ENCODE measurements around the gene GRK3. TPM values are rescaled to one million over a fixed set of nuclear protein-coding genes. Genes with fewer than 3 reads are reported as not detected.
"Not testable (repeated sequence)": the region's sequence is repeated elsewhere in the genome, so short reads cannot be mapped to it uniquely, and the experiment has no call there.

Gene GRK3
- polyA plus RNA-seq, 2 donors = 0.41 to 0.51 TPM

DNA sequence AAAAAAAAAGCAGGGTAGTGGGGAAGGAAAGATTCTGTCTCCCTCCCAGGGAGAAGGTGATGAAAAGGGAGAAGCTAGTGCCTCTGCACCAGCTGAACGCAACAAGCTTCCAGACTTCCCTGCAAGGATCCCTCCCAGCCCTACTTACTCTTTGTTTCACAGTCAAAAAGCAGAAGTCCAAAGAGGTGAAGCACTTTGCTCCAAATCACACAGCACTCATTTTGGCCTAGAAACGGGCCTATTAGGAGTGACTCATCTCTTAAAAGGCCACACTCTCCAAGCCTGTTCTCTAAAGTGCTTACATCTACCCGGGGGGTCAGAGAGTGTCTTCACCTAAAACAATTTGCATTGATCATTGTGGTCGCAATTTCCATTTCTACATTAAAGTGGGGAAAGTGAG, 17.7 kb upstream of the GRK3 start:
- 62 to 72% methylated on average over 4 of the region's 4 CpGs for WGBS, 2 donors
- Histone ChIP-seq H3K27ac (ENCODE audit: low read depth in 2 of 2, low read length in 1 of 2) (no peak overlapping the region), H3K36me3 (ENCODE audit: control insufficient read depth in 2 of 2, insufficient read depth in 2 of 2, low read length in 1 of 2) (no peaks in the 10 kb centered on the region), H3K9me3 (ENCODE audit: control insufficient read depth in 2 of 2, insufficient read depth in 1 of 2, low read depth in 1 of 2, low read length in 1 of 2) (no peaks in the 10 kb centered on the region), H3K4me1 (ENCODE audit: control insufficient read depth in 2 of 2, insufficient read depth in 2 of 2, low read length in 1 of 2) (no peaks in the 10 kb centered on the region), H3K4me3 (ENCODE audit: low read depth in 1 of 2, low read length in 2 of 2) (no peak overlapping the region), H3K27me3 (ENCODE audit: control insufficient read depth in 1 of 2, insufficient read depth in 2 of 2, low read length in 2 of 2) (no peaks in the 10 kb centered on the region)

DNA sequence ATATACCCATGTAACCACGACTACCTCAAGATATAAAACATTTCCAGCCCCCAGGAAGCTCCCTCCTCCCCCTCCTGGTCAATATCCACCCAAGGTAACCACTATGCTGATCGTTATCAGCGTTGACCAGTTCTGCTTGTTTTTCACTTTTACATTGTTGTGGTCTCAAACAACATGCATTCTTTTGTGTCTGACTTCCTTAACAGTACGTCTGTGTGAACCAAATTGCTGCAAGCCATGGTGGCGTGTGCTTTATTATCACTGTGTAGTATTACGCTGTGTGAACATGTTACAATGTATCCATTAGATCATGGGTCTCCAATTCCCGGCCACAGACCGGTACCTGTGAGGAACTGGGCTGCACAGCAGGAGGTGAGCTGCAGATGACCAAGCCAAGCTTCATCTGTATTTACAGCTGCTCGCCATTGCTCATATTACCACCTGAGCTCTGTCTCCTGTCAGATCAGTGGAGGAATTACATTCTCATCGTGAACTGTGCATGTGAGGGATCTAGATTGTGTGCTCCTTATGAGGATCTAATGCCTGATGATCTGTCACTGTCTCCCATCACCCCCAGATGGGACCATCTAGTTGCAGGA, 15.5 kb upstream of the GRK3 start:
- Histone ChIP-seq H3K27me3 (ENCODE audit: control insufficient read depth in 1 of 2, insufficient read depth in 2 of 2, low read length in 2 of 2) (no peaks in the 10 kb centered on the region), H3K36me3 (ENCODE audit: control insufficient read depth in 2 of 2, insufficient read depth in 2 of 2, low read length in 1 of 2) (no peaks in the 10 kb centered on the region), H3K9me3 (ENCODE audit: control insufficient read depth in 2 of 2, insufficient read depth in 1 of 2, low read depth in 1 of 2, low read length in 1 of 2) (no peaks in the 10 kb centered on the region), H3K4me1 (ENCODE audit: control insufficient read depth in 2 of 2, insufficient read depth in 2 of 2, low read length in 1 of 2) (no peaks in the 10 kb centered on the region), H3K27ac (ENCODE audit: low read depth in 2 of 2, low read length in 1 of 2) (no peak overlapping the region), H3K4me3 (ENCODE audit: low read depth in 1 of 2, low read length in 2 of 2) (no peak overlapping the region)
- 67 to 76% methylated on average over 10 of the region's 10 CpGs for WGBS, 2 donors

DNA sequence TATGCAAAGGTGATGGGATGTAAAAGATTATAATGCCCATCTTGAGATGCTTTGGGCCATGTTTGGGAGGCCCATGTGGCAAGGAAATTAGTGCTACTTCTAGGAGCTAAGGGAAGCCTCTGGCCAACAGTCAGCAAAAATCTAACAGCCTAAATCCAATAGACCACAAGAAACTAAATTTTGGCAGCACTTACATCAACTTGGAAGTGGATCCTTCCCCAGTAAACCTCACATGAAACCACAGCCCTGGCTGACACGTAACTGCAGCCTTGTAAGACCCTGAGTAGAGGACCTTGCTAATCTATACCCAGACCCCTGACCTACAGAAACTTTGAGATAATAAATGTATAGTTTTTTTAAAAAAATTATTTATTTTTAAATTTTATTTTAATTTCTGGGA, 13.1 kb upstream of the GRK3 start:
- H3K4me1 ChIP-seq (ENCODE audit: control insufficient read depth in 2 of 2, insufficient read depth in 2 of 2, low read length in 1 of 2) = no peaks in the 10 kb centered on the region
- WGBS, 2 donors = 73 to 79% methylated on average over 1 of the region's 1 CpG
- H3K36me3 ChIP-seq (ENCODE audit: control insufficient read depth in 2 of 2, insufficient read depth in 2 of 2, low read length in 1 of 2) = no peaks in the 10 kb centered on the region
- H3K9me3 ChIP-seq (ENCODE audit: control insufficient read depth in 2 of 2, insufficient read depth in 1 of 2, low read depth in 1 of 2, low read length in 1 of 2) = no peaks in the 10 kb centered on the region
- H3K4me3 ChIP-seq (ENCODE audit: low read depth in 1 of 2, low read length in 2 of 2) = no peak overlapping the region
- no peaks in the 10 kb centered on the region for H3K27me3 ChIP-seq (ENCODE audit: control insufficient read depth in 1 of 2, insufficient read depth in 2 of 2, low read length in 2 of 2)
- H3K27ac ChIP-seq (ENCODE audit: low read depth in 2 of 2, low read length in 1 of 2) = no peak overlapping the region

DNA sequence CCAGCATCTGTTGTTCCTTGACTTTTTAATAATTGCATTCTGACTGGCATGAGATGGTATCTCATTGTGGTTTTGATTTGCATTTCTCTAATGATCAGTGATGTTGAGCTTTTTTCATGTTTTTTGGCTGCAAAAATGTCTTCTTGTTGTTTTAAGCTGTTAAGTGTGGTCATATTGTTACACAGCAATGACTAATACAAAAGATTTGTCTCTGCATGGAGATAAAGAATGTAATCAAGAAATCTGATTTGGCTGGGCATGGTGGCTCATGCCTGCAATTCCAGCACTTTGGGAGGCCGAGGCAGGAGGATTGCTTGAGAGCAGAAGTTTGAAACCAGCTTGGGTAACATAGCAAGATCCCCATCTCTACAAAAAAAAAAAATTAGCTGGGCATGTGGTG, 12.1 kb upstream of the GRK3 start:
- not testable (repeated sequence) for H3K27me3 ChIP-seq (ENCODE audit: control insufficient read depth in 1 of 2, insufficient read depth in 2 of 2, low read length in 2 of 2); H3K36me3 ChIP-seq (ENCODE audit: control insufficient read depth in 2 of 2, insufficient read depth in 2 of 2, low read length in 1 of 2); H3K4me1 ChIP-seq (ENCODE audit: control insufficient read depth in 2 of 2, insufficient read depth in 2 of 2, low read length in 1 of 2); H3K4me3 ChIP-seq (ENCODE audit: low read depth in 1 of 2, low read length in 2 of 2); H3K27ac ChIP-seq (ENCODE audit: low read depth in 2 of 2, low read length in 1 of 2); H3K9me3 ChIP-seq (ENCODE audit: control insufficient read depth in 2 of 2, insufficient read depth in 1 of 2, low read depth in 1 of 2, low read length in 1 of 2)
- WGBS, 2 donors = 67 to 69% methylated on average over 1 of the region's 1 CpG

DNA sequence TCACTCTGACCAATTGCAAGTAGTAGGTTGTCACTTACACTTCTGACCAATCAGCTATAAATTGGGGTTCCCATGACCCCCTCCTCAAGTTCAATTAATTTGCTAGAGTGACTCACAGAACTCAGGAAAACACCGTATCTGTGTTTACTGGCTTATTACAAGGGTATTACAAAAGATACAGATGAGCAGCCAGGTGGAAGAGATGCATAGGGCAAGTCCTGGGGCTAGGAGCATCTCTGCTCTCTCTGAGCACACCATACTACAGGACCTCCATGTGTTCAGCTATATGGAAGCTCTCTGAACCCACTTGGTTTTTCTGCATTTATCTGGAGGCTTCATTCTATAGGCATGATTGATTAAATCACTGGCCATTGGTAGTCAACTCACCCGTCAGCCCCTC, 11.3 kb upstream of the GRK3 start:
- 82 to 88% methylated on average over 2 of the region's 2 CpGs for WGBS, 2 donors
- Histone ChIP-seq H3K27ac (ENCODE audit: low read depth in 2 of 2, low read length in 1 of 2) (no peak overlapping the region), H3K36me3 (ENCODE audit: control insufficient read depth in 2 of 2, insufficient read depth in 2 of 2, low read length in 1 of 2) (no peaks in the 10 kb centered on the region), H3K4me1 (ENCODE audit: control insufficient read depth in 2 of 2, insufficient read depth in 2 of 2, low read length in 1 of 2) (no peaks in the 10 kb centered on the region), H3K27me3 (ENCODE audit: control insufficient read depth in 1 of 2, insufficient read depth in 2 of 2, low read length in 2 of 2) (no peaks in the 10 kb centered on the region), H3K4me3 (ENCODE audit: low read depth in 1 of 2, low read length in 2 of 2) (no peak overlapping the region), H3K9me3 (ENCODE audit: control insufficient read depth in 2 of 2, insufficient read depth in 1 of 2, low read depth in 1 of 2, low read length in 1 of 2) (no peaks in the 10 kb centered on the region)

DNA sequence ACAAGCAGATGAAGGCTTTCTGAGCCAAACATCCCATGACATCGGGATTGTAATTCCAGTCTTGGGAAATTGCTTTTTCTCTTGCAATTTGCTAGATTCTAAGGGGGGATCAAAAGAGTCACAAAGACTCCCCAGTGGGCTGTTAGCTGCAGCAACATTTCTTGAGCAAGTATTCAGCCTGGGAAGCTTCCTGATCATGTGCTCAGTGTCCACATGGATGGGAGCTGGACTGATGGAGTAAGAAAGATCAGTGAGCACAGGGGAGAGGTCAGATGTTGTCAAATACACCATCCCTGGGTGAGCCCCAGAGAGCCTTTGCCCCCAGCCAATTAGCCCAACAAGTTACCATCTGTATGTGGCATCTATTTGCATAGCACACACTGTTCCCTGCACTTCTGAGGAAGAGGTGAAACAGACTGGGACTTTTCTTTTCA, 10.2 kb upstream of the GRK3 start:
- Histone ChIP-seq H3K27ac (ENCODE audit: low read depth in 2 of 2, low read length in 1 of 2) (no peak overlapping the region), H3K27me3 (ENCODE audit: control insufficient read depth in 1 of 2, insufficient read depth in 2 of 2, low read length in 2 of 2) (no peaks in the 10 kb centered on the region), H3K4me1 (ENCODE audit: control insufficient read depth in 2 of 2, insufficient read depth in 2 of 2, low read length in 1 of 2) (no peaks in the 10 kb centered on the region), H3K36me3 (ENCODE audit: control insufficient read depth in 2 of 2, insufficient read depth in 2 of 2, low read length in 1 of 2) (no peaks in the 10 kb centered on the region), H3K9me3 (ENCODE audit: control insufficient read depth in 2 of 2, insufficient read depth in 1 of 2, low read depth in 1 of 2, low read length in 1 of 2) (no peaks in the 10 kb centered on the region), H3K4me3 (ENCODE audit: low read depth in 1 of 2, low read length in 2 of 2) (no peak overlapping the region)
- WGBS, 2 donors = 59 to 74% methylated on average over 1 of the region's 1 CpG

DNA sequence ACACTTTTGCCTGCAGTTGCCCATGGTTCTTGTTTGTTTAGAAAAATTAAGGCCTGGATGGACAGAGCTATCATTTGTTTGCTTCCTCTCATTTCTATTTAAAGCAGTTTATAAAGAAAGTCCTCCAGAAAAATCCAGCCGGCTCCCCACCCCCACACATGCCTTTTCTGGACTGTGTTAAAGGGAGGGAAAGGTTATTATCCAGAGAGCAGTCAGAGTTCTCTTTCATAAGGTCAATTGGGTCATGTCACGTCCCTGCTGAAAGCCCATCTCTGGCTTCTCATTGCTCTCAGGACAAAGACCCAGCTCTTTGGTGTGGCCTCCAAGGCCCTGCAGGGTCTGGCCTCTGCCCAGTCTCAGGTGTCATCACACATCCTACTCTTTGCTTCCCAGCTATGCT, 9.8 kb upstream of the GRK3 start:
- H3K4me1 ChIP-seq (ENCODE audit: control insufficient read depth in 2 of 2, insufficient read depth in 2 of 2, low read length in 1 of 2) = no peaks in the 10 kb centered on the region
- no peaks in the 10 kb centered on the region for H3K36me3 ChIP-seq (ENCODE audit: control insufficient read depth in 2 of 2, insufficient read depth in 2 of 2, low read length in 1 of 2)
- WGBS, 2 donors = 57 to 75% methylated on average over 2 of the region's 2 CpGs
- H3K9me3 ChIP-seq (ENCODE audit: control insufficient read depth in 2 of 2, insufficient read depth in 1 of 2, low read depth in 1 of 2, low read length in 1 of 2) = no peaks in the 10 kb centered on the region
- H3K4me3 ChIP-seq (ENCODE audit: low read depth in 1 of 2, low read length in 2 of 2) = no peak overlapping the region
- H3K27ac ChIP-seq (ENCODE audit: low read depth in 2 of 2, low read length in 1 of 2) = no peak overlapping the region
- no peaks in the 10 kb centered on the region for H3K27me3 ChIP-seq (ENCODE audit: control insufficient read depth in 1 of 2, insufficient read depth in 2 of 2, low read length in 2 of 2)

DNA sequence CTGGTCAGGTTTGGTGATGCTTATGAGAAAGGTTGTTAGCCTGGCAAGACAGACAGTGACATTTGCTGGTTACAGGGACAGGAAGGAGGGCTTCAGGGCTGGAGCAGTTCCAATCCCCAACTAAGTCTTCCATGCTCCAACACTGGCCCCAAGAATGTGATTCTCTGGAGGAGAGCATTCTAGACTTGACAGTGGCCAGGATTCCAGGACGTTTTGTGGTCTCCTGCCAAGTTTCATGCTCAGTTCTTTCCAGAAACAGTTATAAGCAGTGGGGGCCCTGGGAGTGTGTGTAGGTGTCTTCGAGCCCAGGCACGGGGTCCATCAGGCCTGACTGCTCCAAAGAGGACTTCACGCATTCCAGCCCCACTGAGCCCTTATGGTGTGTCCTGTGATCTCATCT, 8.9 kb upstream of the GRK3 start:
- Histone ChIP-seq H3K9me3 (ENCODE audit: control insufficient read depth in 2 of 2, insufficient read depth in 1 of 2, low read depth in 1 of 2, low read length in 1 of 2) (no peaks in the 10 kb centered on the region), H3K4me3 (ENCODE audit: low read depth in 1 of 2, low read length in 2 of 2) (no peak overlapping the region), H3K27me3 (ENCODE audit: control insufficient read depth in 1 of 2, insufficient read depth in 2 of 2, low read length in 2 of 2) (no peaks in the 10 kb centered on the region), H3K4me1 (ENCODE audit: control insufficient read depth in 2 of 2, insufficient read depth in 2 of 2, low read length in 1 of 2) (no peaks in the 10 kb centered on the region), H3K36me3 (ENCODE audit: control insufficient read depth in 2 of 2, insufficient read depth in 2 of 2, low read length in 1 of 2) (no peaks in the 10 kb centered on the region), H3K27ac (ENCODE audit: low read depth in 2 of 2, low read length in 1 of 2) (no peak overlapping the region)
- WGBS, 2 donors = 69 to 71% methylated on average over 4 of the region's 4 CpGs

DNA sequence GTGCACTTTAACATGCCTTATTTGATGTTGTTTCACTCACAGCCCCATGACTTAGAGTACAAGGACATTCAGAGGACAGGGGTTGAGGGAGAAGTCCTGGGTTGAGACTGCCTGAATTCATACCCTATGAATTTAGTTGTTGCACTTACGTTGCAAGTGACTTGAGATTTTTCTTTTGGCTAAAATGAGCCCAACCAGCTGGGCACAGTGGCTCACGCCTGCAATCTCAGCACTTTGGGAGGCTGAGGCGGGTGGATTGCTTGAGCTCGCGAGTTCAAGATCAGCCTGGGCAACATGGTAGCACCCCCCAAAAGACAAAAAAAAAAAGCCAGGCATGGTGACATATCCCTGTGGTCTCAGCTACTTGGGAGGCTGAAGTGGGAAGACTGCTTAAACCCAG, 7.3 kb upstream of the GRK3 start:
- Histone ChIP-seq H3K4me3 (ENCODE audit: low read depth in 1 of 2, low read length in 2 of 2) (no peak overlapping the region), H3K4me1 (ENCODE audit: control insufficient read depth in 2 of 2, insufficient read depth in 2 of 2, low read length in 1 of 2) (no peaks in the 10 kb centered on the region), H3K27ac (ENCODE audit: low read depth in 2 of 2, low read length in 1 of 2) (no peak overlapping the region), H3K27me3 (ENCODE audit: control insufficient read depth in 1 of 2, insufficient read depth in 2 of 2, low read length in 2 of 2) (no peaks in the 10 kb centered on the region), H3K36me3 (ENCODE audit: control insufficient read depth in 2 of 2, insufficient read depth in 2 of 2, low read length in 1 of 2) (no peaks in the 10 kb centered on the region), H3K9me3 (ENCODE audit: control insufficient read depth in 2 of 2, insufficient read depth in 1 of 2, low read depth in 1 of 2, low read length in 1 of 2) (no peaks in the 10 kb centered on the region)
- 92 to 94% methylated on average over 5 of the region's 5 CpGs for whole genome bisulfite sequencing, 2 donors

DNA sequence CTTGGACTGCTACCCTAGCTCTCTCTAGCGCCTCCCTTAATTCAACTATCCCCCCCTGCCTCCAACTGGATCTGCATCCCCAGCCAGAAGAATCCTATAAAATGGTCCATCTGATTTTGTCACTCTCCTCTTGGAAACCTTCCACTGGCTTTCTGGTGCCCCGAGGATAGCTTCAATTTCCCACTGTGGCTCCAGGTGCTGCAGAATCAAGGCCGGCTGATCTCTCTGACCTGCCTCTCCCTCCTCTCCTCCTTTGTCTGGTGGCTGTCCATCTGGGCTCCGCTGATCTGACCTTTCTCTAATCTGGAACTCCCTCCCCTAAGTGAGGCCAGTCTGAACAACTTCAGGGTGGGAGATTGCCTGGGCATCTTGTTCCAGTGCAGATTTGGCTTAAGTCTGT, 6.1 kb upstream of the GRK3 start:
- no peaks in the 10 kb centered on the region for H3K27me3 ChIP-seq (ENCODE audit: control insufficient read depth in 1 of 2, insufficient read depth in 2 of 2, low read length in 2 of 2)
- H3K4me3 ChIP-seq (ENCODE audit: low read depth in 1 of 2, low read length in 2 of 2) = no peak overlapping the region
- H3K4me1 ChIP-seq (ENCODE audit: control insufficient read depth in 2 of 2, insufficient read depth in 2 of 2, low read length in 1 of 2) = no peaks in the 10 kb centered on the region
- no peaks in the 10 kb centered on the region for H3K9me3 ChIP-seq (ENCODE audit: control insufficient read depth in 2 of 2, insufficient read depth in 1 of 2, low read depth in 1 of 2, low read length in 1 of 2)
- WGBS, 2 donors = 90 to 93% methylated on average over 4 of the region's 4 CpGs
- H3K27ac ChIP-seq (ENCODE audit: low read depth in 2 of 2, low read length in 1 of 2) = no peak overlapping the region
- H3K36me3 ChIP-seq (ENCODE audit: control insufficient read depth in 2 of 2, insufficient read depth in 2 of 2, low read length in 1 of 2) = no peaks in the 10 kb centered on the region

Measured in esophagus (tissue), 2 donors.